NCI-H524 treated with DMSO at 0.1 percent for 48 hours (cell line): ENCODE measurements around the gene BCDIN3D.

Experiments
- DNase-seq: peaks from one replicate; lab custom pipeline; 2025; lab: John Stamatoyannopoulos, UW

BCDIN3D gene

DNA sequence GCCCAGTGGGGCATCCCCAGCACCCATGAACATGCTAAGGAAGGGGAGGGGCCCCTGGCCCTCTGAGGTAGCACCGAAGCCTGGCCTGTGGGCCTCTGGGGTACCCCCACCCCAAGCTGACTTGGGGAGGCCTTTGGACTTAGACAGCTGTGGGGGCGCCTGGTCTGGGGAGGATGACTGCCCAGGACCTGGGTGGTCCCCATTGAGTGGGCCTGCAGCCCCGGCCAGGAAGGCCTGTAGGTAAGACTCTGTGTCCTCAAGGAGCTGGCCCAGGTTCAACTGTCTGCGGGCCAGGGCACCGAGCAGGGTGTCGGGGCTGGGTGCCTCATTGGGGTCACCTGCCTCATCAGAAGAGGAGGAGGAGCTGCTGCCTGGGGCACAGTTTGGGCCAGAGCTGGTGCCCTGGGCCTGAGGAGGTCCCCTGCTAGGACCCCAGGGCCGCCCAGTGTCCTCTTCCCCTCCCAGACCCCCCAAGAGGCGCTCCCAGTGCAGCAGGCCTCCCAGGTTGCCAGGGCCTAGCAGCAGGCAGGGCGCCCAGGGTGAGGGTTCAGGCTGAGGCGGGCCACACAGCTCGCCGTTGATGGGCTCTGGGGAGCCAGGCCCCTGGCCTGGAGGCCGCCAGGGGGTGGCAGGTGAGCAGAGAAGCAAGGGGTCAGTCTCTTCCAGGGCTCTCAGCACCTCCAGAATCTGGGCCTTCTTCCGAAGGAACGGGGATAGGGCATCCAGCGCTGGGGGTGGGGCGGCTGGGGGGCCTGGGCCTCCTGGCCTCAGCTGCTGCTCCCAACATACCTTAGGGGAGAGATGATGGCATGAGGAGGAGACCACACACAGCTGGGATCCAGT is 46.1 kb downstream of the BCDIN3D start:
- no peak for DNase-seq

DNA sequence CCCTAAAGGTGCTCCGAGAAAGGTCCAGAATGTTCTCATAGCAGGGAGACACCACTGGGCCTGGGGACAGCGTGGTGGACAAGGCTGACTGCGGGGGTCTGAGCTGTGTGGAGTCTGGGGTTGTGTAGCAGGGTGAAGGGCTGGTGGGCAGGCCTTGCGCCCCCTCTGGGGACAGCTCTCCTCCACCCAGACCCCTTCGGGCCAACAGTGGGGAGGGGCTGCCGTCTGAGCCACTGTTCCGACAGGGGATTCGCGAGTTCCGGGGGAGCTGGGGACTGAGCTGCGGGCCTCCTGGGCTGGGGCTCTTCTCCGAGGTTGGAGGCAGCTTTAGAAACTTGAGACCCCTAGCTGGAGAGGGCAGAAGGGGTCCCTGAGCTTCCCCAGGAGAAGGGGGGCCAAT is 46.8 kb downstream of the BCDIN3D start:
- DNase-seq = no peak

DNA sequence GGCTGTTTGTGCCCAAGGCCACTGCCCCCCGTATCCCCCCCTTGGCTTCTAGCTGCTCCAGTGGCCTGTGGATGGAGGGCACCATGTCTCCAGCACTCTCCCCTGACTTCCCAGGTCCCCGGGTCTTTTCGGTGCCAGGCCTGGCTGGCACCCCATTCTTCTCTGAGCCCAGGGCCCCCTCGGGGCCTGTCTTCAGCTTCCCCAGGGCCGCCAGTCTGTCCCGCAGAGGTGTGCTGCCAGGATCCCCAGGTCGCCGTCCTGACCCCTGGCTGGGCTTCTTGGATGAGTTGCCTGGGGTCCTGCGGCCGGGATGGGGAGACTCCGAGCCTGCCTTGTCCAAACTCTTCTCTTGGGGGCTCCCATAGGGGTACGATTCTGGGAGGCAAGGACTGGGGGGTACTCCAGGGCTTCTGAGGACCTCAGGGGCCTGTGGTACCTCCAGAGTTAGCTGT is 47.2 kb downstream of the BCDIN3D start:
- no peak for DNase-seq

DNA sequence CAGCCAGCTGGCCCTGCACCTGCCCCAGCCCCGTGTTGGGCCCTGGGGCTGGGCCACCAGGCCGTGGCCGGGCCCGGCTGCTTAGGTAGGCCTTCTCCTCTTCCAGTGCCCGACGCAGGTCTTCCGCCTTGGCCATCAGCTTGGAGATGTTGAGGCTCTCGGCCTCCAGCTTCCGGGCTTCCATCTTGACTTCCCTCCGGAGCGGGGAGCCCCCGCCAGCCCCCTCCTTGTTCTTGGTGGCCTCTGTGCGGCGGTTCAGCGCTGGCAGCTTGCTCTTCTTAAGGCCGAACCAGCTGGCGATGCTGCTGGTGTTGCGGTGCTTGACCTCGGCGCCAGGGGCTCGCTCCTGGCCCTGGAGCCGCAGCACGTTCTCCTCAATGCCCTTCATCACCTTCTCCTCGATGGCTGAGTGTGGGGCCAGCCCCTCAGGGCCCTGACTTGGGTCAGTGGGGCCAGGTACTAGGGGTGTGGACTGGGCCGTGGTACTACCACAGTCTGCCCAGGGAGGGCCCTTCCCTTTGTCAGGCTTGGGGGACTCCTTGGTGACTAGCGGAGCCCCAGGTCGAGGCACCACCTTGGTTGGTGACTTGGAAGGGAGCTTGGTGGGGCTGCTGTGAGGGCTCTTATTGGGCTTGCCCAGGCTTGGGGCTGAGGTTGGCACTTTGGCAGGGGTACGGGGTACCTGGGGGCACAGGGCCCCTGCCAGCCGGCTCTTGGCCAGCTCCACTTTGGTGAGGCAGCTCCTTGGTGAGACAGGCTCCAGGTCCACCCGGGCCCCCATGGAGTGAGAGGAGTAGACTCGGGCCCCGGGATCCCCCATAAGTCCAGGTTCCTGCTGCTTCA is 47.9 kb downstream of the BCDIN3D start:
- DNase-seq = no peak

DNA sequence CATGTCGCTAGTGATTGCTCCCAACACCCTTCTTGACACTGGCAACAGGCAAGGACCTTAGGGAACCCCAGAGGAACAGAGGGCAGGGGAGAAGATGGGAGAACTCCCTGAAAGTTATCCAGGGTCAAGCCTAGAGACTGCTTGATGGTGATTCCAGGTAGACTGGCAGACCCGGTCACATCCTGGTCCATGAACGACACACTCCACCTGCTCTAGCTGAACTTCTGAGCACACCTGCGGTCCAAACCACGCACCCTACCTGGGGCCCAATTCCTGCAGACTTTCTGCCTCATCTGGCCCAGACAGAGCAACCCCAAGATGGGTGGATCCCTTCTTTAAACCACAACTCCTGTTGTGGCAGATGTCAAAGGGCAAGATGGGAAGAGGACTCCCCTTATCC is 48.9 kb downstream of the BCDIN3D start:
- DNase-seq = no peak

DNA sequence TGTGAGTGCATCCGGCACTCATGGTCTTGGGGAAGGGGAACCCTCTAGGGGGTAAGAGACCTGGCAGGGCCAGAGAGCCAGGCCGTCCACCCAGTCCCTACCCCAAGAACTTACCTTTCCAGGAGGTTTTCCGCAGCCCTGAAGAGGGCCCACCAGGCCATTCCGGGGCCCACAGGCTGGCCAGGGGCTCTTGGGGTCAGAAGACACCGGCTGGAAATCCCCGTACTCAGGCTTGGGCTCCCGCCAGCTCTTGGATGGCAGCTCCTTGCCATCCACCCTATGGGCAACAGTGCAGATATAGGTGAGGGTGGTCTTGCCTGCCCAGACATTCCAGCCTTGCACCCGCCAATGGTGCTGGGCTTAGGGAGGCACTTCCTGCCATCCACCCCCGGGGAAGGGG is 49.3 kb downstream of the BCDIN3D start:
- no peak for DNase-seq

DNA sequence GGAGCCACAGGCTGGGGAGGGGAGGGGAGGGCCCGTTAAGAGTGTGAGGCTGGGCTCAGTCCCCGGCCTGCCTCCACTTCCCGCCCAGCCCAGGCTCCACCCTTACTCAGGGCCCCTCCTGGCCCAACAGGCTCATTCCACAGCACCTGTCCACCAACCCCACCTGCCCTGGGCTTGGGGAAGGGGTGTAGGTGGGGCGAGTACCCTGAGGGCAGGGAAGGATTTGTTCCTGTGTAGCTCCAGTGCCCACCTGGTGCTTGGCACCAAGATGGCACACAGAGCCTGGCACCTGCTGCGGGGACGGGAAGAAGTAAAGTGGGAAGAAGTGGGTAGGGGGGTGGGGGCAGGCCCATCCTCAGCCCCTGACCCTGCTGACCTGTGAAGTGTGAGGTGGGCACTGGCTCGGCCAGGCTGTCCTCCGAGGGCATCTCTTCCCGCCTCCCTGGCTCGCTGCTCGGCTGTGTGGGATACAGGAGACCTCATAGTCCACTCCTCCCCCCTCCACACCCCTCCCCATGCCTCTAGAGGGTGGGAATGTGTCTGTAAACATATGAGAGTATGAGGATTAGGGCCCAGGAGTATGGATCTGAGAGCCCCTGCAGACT is 49.8 kb downstream of the BCDIN3D start:
- DNase-seq = no peak

DNA sequence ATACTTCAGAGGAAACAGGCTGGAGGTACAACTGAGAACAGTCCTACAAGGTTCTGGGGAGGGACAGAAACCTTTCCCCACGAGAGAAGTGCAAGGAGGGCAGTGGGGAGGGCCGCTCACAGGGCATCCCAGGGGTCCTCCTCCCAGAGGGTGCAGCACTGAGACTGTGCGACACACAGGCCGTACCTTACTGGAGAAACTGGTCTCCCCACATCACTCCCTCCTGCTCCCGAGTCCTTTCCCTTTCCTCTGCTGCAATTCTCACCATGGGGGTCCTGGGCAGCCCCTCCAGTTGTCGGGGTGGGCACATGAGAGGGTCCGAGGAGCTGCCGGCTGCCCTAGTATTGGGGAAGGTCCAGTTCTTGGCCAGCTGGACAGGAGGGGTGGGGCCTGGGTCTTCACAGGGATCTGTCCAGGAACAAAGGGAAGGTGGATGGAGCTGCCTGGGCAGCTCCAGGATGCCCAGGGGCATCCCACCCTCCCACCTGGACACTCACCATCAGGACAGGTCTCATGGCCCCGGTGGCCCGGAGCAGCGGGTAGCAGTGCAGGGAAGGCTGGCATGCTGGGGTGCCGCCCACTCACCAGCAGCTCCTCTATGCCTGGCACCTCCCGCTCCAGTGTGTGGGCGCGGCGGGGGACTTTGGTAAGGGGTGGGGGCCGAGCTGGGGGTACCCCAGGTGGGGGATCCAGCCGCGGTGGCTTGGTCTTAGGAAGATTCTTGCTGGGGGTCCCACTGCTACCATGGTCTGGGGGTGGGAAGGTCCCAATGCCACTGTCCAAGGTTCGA is 50.5 kb downstream of the BCDIN3D start:
- DNase-seq = no peak

DNA sequence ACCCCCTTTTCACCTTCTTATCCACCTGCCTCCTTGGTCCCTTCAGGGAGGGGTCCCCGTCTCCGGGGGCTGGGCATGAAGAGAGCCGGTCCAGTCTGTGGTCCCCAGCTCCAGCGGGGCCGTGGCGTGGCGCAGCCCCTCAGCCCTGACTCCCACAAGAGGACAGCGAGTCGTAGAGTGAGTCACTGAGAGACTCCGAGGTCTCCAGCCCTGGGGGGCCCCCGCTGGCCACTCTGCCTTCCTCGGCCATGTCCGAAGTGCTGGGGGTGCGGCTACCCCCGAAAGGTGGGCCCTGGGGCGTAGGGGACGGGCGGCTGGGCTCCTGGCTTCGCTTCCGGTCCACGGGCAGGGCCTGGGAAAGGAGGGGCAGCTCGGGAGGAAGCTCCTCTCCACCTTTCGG is 51.2 kb downstream of the BCDIN3D start:
- DNase-seq = no peak

DNA sequence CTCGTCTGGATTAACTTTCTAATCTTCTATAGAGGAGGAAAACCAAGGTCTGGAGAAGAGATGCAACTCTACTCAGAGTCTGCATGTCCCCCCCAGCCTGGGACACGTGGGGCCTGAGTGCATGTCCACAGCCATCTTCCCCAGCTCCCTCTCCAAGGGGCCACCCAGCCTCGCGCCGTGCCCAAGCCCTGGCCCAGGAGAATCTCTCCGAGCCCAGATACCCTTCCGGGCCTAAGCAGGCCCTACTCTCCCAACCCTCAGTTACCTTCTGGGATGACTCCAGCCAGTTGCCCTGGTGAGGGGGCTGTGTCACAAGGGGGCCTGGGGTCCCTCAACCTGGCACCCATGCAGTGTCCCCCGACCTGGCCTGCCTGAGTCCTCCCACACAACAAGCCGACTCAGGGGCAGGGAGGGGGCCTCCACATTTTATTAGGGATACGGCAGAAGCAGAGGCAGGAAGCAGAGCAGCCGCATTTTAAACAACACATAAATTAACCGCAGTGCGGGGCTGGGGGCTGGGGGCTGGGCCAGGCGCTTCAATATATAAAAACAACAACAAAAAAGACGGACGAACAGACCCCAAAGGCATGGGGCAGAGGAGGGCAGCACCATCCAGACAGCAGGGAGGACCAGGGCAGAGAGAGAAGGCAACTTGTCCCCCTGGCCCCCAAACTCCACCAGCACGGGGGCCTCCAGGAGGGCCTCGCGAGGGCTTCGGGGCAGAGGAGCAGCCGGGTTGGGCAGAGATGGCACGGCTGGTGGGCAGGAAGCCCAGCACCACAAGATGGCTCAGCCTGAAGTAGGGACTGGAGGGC is 52.0 kb downstream of the BCDIN3D start:
- DNase-seq = no peak

DNA sequence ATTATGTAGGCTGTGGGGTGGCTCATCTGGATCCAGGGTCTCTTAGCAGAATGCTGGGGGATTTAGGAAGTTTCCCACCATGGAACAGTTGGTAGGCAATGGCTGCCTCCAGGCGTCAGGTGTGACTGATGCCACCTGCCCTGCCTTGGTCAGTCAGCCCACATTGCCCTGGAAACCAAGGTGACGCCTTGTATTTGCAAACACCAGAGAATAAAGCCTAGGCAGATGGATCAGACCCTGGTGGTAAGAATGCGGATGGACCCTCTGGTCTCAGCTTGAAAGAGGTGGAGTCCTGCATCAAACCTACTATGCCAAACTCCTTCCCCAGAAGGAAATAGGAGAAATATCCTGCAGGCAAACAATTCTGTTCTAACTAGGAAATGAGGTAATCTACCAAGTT is 52.9 kb downstream of the BCDIN3D start:
- no peak for DNase-seq

DNA sequence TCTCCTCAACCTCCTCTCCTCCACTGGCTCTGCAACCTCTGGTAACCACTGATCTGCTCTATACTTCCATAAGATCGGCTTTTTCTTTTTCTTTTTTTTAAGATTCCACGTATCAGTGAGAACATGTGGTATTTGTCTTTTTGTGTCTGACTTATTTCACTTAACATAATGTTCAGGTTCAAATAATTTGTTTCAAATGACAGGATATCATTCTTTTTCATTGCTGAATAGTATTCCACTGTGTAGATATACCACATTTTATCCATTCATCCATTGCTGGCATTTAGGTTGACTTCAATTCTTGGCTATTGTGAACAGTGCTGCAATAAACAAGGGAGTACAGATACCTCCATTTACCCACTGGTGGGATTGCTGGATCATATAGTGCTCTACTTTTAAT is 55.2 kb downstream of the BCDIN3D start:
- no peak for DNase-seq
